IMR-90 (cell line): ENCODE measurements around the gene SBF1.

Experiments used
- CHD1 ChIP-seq: IDR thresholded peaks from 2 replicates; pipeline ENCODE4 v1.6.1; 2012; ENCODE audit warnings: low read depth, low read length, improper control_type of control experiment
- CTCF ChIP-seq: conservative IDR thresholded peaks from 2 replicates; pipeline ENCODE4 v1.5.1; 2012; ENCODE audit warnings: mild to moderate bottlenecking, low read depth, low read length, improper control_type of control experiment
- FOS ChIP-seq: fragments of 150-350 bp; IDR thresholded peaks from 2 replicates; pipeline ENCODE4 v1.6.1; 2016; ENCODE audit warnings: low read depth, low read length
- MAFK ChIP-seq: IDR thresholded peaks from 2 replicates; pipeline ENCODE4 v1.6.1; 2012; ENCODE audit warnings: low read depth, low read length, improper control_type of control experiment
- MAZ ChIP-seq: IDR thresholded peaks from 2 replicates; pipeline ENCODE4 v1.6.1; 2012; ENCODE audit warnings: low read depth, mild to moderate bottlenecking, low read length, improper control_type of control experiment, moderate library complexity, borderline replicate concordance
- MXI1 ChIP-seq: IDR thresholded peaks from 2 replicates; pipeline ENCODE4 v1.6.1; 2012; ENCODE audit warnings: low read depth, mild to moderate bottlenecking, low read length, moderate library complexity, borderline replicate concordance
- POLR2A ChIP-seq: IDR thresholded peaks from 2 replicates; pipeline ENCODE4 v1.6.1; 2012; ENCODE audit warnings: mild to moderate bottlenecking, low read depth, low read length
- RAD21 ChIP-seq: IDR thresholded peaks from 2 replicates; pipeline ENCODE4 v1.6.1; 2012; ENCODE audit warnings: low read length, improper control_type of control experiment
- RCOR1 ChIP-seq: IDR thresholded peaks from 2 replicates; pipeline ENCODE4 v1.6.1; 2012; ENCODE audit warnings: mild to moderate bottlenecking, low read length, improper control_type of control experiment; ENCODE audit not compliant: insufficient replicate concordance
- USF2 ChIP-seq: fragments of 150-350 bp; IDR thresholded peaks from 2 replicates; pipeline ENCODE4 v1.6.1; 2017; ENCODE audit warnings: mild to moderate bottlenecking, antibody characterized with exemption, low read length, low read depth

- TF ChIP-seq CTCF (no peak), MXI1 (no peak), RAD21 (no peak), CHD1 (no peak), USF2 (no peak), MAZ (no peak), MAFK (no peak), RCOR1 (no peak), POLR2A (no peak), FOS (no peak)
Measured at GRCh38 chr22:50432131-50432876, 42.5 kb downstream of the SBF1 start.
